Activated CD8-positive, alpha-beta memory T cell treated with anti-CD3 and anti-CD28 coated beads for 48 hours (primary cell): Measurements from ENCODE around the gene CACNA1I.

Experiments used
- DNase-seq, 3 experiments: peaks; one replicate each; pipeline ENCODE4 v3.0.0-alpha.2; 2020; ENCODE audit warnings: low read depth in 2 of 3, low spot score in 2 of 3

Gene CACNA1I

GRCh38 chr22:39595622-39596172 is 25.1 kb downstream of the CACNA1I start:
- no peak for DNase-seq

GRCh38 chr22:39596601-39597000 is 26.0 kb downstream of the CACNA1I start:
- DNase-seq = no peak

- DNase-seq = no peak
Measured at GRCh38 chr22:39597236-39597869, 26.8 kb downstream of the CACNA1I start.

DNA sequence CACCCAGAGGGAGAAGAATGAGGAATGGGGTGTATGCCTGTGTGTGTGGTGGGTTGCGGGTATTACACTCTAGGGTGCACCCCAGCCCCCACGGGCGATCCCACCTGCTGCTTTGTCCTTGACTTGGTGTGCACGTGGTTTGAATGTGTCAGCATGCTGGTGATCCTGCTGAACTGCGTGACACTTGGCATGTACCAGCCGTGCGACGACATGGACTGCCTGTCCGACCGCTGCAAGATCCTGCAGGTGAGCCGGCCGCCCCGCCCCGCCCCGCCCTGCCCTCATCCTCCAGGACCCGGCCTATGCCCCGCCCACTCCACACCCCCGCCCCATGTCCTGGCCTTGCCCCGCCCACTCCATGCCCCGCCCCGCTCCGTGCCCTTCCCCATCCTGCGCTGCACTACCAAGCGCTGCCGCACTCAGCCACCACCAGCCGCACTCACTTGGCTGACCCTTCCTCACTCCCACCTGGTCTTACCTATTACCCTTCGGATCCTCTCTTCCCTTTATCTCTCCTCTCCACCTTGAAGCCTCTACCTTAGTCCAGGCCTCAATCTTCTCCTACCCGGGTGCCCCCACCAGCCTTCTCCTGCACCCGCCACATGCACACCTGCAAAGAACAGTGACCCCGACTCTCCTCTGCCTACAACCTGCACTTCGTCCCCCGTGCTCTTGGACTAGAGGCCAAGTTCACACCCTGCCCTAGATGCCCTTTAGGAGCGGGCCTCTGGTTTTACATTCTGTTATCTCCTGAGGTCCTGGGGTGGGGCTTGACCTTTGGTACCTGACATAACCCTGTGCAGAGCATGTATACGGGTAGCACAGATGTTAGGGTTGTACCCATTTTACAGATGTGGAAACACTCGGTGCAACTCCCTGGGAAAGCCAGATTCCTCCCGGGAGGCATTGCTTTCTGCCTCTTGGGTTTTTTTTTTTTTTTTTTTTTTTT is 27.7 kb downstream of the CACNA1I start:
- DNase-seq = peak; percentile 28 to 50 (median 44)

DNA sequence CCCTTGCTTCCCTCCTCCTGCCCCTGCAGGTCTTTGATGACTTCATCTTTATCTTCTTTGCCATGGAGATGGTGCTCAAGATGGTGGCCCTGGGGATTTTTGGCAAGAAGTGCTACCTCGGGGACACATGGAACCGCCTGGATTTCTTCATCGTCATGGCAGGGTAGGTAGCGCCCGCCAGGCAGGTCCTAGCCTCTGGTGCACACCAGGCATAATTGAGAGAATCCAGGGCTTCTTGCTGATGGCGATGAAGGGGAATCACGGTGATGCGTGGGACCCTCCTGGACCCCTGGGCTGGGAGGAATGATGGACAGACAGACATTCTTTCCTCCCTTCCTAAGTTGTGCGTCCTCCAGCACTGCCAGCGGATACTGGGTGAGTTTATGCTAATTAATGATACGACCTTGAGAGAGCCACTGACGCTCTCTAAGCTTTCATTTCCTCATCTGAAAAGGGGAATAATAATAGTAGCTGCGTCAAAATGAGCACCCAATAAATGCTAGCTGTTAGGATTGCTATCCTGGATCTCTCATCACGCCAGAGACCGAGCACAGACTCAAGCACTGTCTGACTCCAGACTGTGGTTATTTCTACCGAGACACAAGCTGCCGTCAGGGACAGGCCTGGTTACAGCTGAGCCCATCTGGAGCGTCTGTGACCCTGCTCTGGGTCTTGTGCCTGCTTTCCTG is 30.1 kb downstream of the CACNA1I start:
- DNase-seq = no peak

DNA sequence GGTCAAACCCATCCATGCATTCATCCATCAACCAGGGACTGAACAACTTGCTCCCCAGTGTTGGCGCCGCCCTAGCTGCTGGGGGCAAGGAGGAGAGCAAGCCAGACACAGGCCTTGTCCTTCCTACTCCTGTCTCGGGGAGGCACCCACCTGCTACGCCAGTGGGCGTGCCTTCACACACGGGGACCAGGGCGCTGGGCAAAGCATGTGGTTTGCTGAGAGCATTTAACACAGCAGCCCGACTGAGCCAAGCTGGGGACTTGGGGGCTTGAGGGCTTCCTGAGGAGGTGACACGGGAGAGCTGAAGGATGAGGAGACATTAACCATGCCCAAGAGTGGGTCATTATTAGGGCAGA is 30.6 kb downstream of the CACNA1I start:
- no peak for DNase-seq

DNA sequence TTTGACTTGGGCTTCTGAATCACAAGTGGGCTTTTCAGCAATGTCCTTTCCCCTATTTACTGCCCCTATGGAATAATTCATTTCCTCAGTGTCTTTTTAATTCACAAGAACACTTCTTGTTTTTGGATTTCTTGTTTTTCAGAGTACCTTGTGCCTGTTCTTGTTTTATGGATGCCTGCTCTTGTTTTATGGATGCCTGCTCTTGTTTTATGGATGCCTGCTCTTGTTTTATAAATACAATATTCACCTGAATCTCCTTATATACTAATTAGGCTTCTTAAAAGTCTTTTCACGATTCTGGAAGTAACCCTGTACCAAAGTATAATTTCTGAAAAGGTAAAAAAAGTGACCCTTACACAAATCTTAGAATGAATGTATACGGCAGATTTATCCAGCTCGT is 32.8 kb downstream of the CACNA1I start:
- DNase-seq = no peak

DNA sequence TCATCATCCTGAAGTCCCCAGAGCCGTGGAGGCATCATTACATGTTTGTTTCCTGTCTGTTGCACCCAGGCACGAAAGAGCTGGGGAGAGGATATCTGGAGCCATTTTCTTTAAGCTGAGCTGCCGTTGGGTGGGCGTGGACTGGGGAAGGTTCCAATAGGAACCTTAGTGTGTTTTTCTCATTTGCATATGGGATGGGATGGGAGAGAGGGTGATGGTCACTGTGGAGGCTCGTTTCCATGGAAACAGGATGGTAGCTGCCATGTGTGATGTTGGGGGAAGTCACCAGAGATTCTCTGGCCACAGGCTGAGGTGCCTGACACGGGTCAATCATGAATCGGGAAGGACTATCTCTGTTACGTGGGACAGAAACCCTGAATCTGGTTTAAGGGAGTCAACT is 39.7 kb downstream of the CACNA1I start:
- no peak for DNase-seq

GRCh38 chr22:39610766-39611165 is 40.2 kb downstream of the CACNA1I start:
- DNase-seq = no peak

- no peak for DNase-seq
Measured at GRCh38 chr22:39611360-39611759, 40.8 kb downstream of the CACNA1I start.

GRCh38 chr22:39612811-39613548 is 42.4 kb downstream of the CACNA1I start:
- DNase-seq = no peak

GRCh38 chr22:39613549-39613921 is 43.0 kb downstream of the CACNA1I start:
- DNase-seq = no peak

GRCh38 chr22:39614442-39614841 is 43.9 kb downstream of the CACNA1I start:
- no peak for DNase-seq

- DNase-seq = no peak
Measured at GRCh38 chr22:39616051-39616450, 45.5 kb downstream of the CACNA1I start.

DNA sequence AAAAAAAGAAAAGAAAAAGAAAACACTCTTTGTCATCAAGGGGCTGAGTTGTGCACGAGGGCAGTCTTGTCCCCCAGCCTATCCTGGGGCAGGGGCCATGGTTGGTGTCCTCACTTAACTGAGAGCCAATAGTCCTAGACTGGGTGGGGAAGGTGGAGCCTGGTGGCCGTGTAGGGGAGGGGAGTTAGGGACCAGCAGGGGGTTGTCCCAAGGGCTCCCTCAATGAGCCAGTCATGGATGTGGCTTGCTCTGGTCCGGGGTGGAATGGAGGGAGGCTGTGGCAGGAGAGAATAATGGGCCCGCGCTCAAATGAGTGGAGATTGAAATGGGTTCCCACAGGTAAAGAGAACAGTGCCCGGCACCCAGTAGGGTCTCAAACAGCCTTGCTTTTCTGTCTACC is 46.2 kb downstream of the CACNA1I start:
- DNase-seq = no peak

GRCh38 chr22:39617342-39617741 is 46.8 kb downstream of the CACNA1I start:
- DNase-seq = no peak

DNA sequence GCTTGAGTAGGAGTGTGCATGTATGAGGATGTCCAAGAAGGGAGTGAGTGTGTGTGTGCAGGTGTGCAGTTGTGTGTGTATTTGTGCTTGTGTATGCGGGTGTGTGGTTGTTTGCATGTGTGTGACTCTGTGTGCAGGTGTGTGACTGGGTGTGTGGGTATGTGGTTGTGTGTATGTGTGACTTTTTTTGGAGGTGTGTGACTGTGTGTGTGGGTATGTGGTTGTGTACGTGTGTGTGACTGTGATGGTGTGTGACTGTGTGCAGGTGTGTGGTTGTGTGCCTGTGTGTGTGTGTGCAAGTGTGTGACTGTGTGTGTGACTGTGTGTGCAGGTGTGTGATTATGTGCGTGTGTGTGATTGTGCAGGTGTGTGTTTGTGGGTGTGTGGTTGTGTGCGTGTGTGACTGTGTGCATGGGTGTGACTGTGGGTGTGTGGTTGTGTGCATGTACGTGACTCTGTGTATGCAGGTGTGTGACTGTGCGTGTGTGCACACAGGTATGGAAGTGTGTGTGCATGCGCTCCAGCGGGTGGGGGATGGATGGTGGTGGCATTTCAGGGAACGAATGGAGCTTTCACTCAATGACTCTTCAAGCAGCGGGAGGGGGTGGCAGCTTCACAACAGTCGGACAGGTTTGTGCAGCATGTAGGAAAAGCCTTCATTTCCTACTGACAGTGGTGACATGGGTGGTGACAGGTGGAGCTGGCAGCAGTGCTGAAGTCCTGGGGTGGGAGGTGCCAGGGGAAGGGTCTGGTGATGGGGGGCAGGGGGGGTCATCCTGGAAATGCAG is 47.6 kb downstream of the CACNA1I start:
- no peak for DNase-seq

- DNase-seq = no peak
Measured at GRCh38 chr22:39618996-39619530, 48.5 kb downstream of the CACNA1I start.

DNA sequence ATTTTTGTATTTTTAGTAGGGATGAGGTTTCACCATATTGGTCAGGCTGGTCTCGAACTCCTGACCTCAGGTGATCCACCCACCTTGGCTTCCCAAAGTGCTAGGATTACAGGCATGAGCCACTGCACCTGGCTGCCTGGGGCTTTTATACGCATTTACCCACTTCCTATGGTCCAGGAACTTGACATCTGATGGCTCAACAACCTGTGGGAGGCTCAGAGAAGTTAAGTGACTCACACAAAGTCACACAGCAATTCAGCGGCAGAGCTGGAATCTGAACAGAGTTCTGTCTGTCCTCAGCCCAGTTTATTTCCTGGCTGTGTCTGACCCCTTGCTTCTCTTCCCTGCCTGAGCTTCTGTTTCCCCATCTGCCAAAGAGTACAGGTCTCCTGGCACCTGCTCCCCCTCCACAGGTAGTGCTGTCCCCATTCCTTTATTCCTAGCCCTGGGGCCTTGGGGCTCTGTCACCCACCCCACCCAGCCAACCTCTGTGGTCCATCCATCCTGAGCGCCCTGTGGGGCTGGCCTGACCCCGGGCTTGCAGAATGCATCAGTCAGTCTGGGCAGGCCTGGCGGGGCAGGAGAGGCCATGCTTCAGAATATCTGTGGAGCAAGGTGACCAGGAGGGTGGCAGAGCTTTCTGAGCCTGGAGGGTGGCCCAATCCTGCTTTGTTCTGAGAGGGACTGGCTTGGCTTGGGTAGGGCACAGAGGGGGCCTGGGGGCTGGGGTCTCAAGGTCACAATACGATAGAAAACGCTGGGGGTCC is 50.6 kb downstream of the CACNA1I start:
- DNase-seq = no peak
